Activated CD4-positive, alpha-beta T cell treated with anti-CD3 and anti-CD28 coated beads, Interleukin-2, amount 10 ng/mL, durations not matched to agents 24 days and 14 days (primary cell): ENCODE data around the gene SYT5. TPM values are rescaled to one million over a fixed set of nuclear protein-coding genes. Genes with fewer than 3 reads are reported as not detected.

Experiments
- DNase-seq: peaks from one replicate; pipeline ENCODE4 v3.0.0; 2022
- H3K27ac Mint-ChIP-seq: one replicate; pipeline ENCODE4 v1.8.0; 2022; ENCODE audit warnings: mild to moderate bottlenecking, mixed read lengths
- H3K27me3 Mint-ChIP-seq: one replicate; pipeline ENCODE4 v1.8.0; 2022; ENCODE audit warnings: mixed read lengths
- H3K36me3 Mint-ChIP-seq: one replicate; pipeline ENCODE4 v1.8.0; 2022; ENCODE audit warnings: low read depth, mild to moderate bottlenecking, mixed read lengths
- H3K4me1 Mint-ChIP-seq: one replicate; pipeline ENCODE4 v1.8.0; 2021; ENCODE audit warnings: mixed read lengths
- H3K4me3 Mint-ChIP-seq: one replicate; pipeline ENCODE4 v1.8.0; 2022; ENCODE audit warnings: mild to moderate bottlenecking, moderate library complexity, mixed read lengths
- H3K9me3 Mint-ChIP-seq: one replicate; pipeline ENCODE4 v1.8.0; 2021; ENCODE audit warnings: mixed read lengths
- intact Hi-C: fragments of 100-400 bp; cut with micrococcal nuclease; formaldehyde crosslinking; loops from one replicate; pipeline ENCODE4 v1.15.1; 2023
- total RNA-seq: library from RNA; stranded (reverse); gene quantifications from 2 replicates; pipeline ENCODE4 v1.2.3, GENCODE V29; 2022

The SYT5 gene
- total RNA-seq, 1 donor from 2014 or later = not detected

- no peaks in the 10 kb centered on the region for H3K4me1 Mint-ChIP-seq
- no peak overlapping the region for H3K27ac Mint-ChIP-seq
- peaks cover 18% of the 10 kb centered on the region for H3K27me3 Mint-ChIP-seq
- intact Hi-C loops = loop anchor here (10.0 kb wide), 1 partner anchor 248 kb away; no protein-coding TSS in a partner anchor
- H3K9me3 Mint-ChIP-seq = no peaks in the 10 kb centered on the region
- no peaks in the 10 kb centered on the region for H3K36me3 Mint-ChIP-seq
- no peak for DNase-seq
- H3K4me3 Mint-ChIP-seq = no peak overlapping the region
These were observed 47.5 kb downstream of the SYT5 start for GRCh38 chr19:55132453-55133129.

GRCh38 chr19:55131421-55131820 is 48.7 kb downstream of the SYT5 start:
- Mint-ChIP-seq H3K36me3 (no peaks in the 10 kb centered on the region), H3K4me1 (no peaks in the 10 kb centered on the region), H3K27ac (no peak overlapping the region), H3K9me3 (no peaks in the 10 kb centered on the region), H3K27me3 (peaks cover 29% of the 10 kb centered on the region), H3K4me3 (no peak overlapping the region)
- DNase-seq = no peak
- intact Hi-C loops = loop anchor here (10.0 kb wide), 1 partner anchor 247 kb away; no protein-coding TSS in a partner anchor

Other genes with a start within 250 kb of the SYT5 start
- gene NLRP7, start 232.8 kb downstream of the SYT5 start, total RNA-seq = not detected in 2 replicates
- gene NLRP2, start 213.9 kb downstream of the SYT5 start, total RNA-seq = 14.2 and 17.9 TPM in 2 replicates
- gene GP6, start 142.0 kb downstream of the SYT5 start, total RNA-seq = 0.17 and 0.42 TPM in 2 replicates
- 21.7 and 23.2 TPM in 2 replicates for gene RDH13, start 117.1 kb downstream of the SYT5 start, total RNA-seq
- gene EPS8L1, start 104.4 kb downstream of the SYT5 start, total RNA-seq = 3.7 and 3.9 TPM in 2 replicates
- 103 and 104 TPM in 2 replicates for gene PPP1R12C, start 62.7 kb downstream of the SYT5 start, total RNA-seq
- 0.36 and 0.51 TPM in 2 replicates for gene TNNT1, start 31.1 kb downstream of the SYT5 start, total RNA-seq
- gene TNNI3, start 22.6 kb downstream of the SYT5 start, total RNA-seq = not detected in 2 replicates
- not detected in 2 replicates for gene DNAAF3, start 13.7 kb downstream of the SYT5 start, total RNA-seq
- gene PTPRH, start 29.2 kb upstream of the SYT5 start, total RNA-seq = not detected in 2 replicates
- gene TMEM86B, start 48.5 kb upstream of the SYT5 start, total RNA-seq = 6.8 and 7.7 TPM in 2 replicates
- gene PPP6R1, start 78.7 kb upstream of the SYT5 start, total RNA-seq = 196 and 216 TPM in 2 replicates
- 63.9 and 68.3 TPM in 2 replicates for gene HSPBP1, start 99.8 kb upstream of the SYT5 start, total RNA-seq
- 5.9 and 7.9 TPM in 2 replicates for gene BRSK1, start 103.7 kb upstream of the SYT5 start, total RNA-seq
- gene TMEM150B, start 145.1 kb upstream of the SYT5 start, total RNA-seq = 0.28 and 0.69 TPM in 2 replicates
- gene KMT5C, start 159.6 kb upstream of the SYT5 start, total RNA-seq = 31.3 and 32.2 TPM in 2 replicates
- 0.26 TPM in 1 of 2 replicates, not detected in the other for gene COX6B2, start 174.4 kb upstream of the SYT5 start, total RNA-seq
- not detected in 2 replicates for gene GARIN5B, start 183.0 kb upstream of the SYT5 start, total RNA-seq
- gene IL11, start 190.2 kb upstream of the SYT5 start, total RNA-seq = 0.21 TPM in 1 of 2 replicates, not detected in the other
- gene TMEM190, start 196.5 kb upstream of the SYT5 start, total RNA-seq = not detected in 2 replicates
- gene TMEM238, start 204.0 kb upstream of the SYT5 start, total RNA-seq = 9.7 and 11.3 TPM in 2 replicates
- gene RPL28, start 205.6 kb upstream of the SYT5 start, total RNA-seq = 1,992 and 2,022 TPM in 2 replicates
- 227 and 248 TPM in 2 replicates for gene UBE2S, start 227.5 kb upstream of the SYT5 start, total RNA-seq